ENCODE measurements around the gene KCNK1.

DNA sequence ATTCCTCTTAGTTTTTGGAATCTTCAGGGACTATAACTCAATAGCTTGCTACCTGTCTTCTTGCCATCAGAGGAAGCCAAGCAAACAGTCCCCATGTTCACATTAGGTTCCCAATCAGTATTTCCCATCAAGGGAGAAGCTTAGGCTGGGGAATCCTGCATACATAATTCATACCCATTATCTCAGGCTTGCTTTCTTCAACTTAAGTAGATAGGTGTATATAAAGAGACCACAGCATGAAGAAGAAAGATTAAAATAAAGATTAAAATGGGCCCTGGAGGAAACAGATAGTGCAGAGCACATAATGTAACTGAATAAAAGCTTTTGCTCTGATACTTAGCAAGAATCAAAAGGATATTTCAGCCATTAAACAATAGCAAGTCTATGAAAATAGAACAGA, 29.0 kb upstream of the KCNK1 start:
- TF ChIP-seq EHMT2 (IDR thresholded peaks at IDR 0.05; ENCODE audit: borderline replicate concordance, low read depth, low read length) = no peak
- TF ChIP-seq ATAD3A (CRISPR knock-in tag; IDR thresholded peaks at IDR 0.05) = no peak
- TF ChIP-seq PAX8 (CRISPR knock-in tag; IDR thresholded peaks at IDR 0.05; ENCODE audit: borderline replicate concordance) = no peak
- no peak for TF ChIP-seq ATF6 (CRISPR knock-in tag; conservative IDR thresholded peaks at IDR 0.05)
- no peak for TF ChIP-seq KAT8 (CRISPR knock-in tag; IDR thresholded peaks at IDR 0.05)
- TF ChIP-seq ZFP36 (IDR thresholded peaks at IDR 0.05; ENCODE audit: borderline replicate concordance, low read depth, low read length, partially characterized antibody) = no peak
- no peak for TF ChIP-seq RAD21 (CRISPR knock-in tag; IDR thresholded peaks at IDR 0.05)
- TF ChIP-seq HOXA3 (CRISPR knock-in tag; IDR thresholded peaks at IDR 0.05) = no peak
